GM19025 (cell line): ENCODE data around the gene CKMT2.

ENCODE experiments used
- ATAC-seq: cut with Tn5 transposase; IDR thresholded peaks from one replicate; pipeline ENCODE4 v1.9.1; 2021; ENCODE audit warnings: mild to moderate bottlenecking, low read depth, moderate library complexity; ENCODE audit not compliant: unreplicated experiment

CKMT2 gene

DNA sequence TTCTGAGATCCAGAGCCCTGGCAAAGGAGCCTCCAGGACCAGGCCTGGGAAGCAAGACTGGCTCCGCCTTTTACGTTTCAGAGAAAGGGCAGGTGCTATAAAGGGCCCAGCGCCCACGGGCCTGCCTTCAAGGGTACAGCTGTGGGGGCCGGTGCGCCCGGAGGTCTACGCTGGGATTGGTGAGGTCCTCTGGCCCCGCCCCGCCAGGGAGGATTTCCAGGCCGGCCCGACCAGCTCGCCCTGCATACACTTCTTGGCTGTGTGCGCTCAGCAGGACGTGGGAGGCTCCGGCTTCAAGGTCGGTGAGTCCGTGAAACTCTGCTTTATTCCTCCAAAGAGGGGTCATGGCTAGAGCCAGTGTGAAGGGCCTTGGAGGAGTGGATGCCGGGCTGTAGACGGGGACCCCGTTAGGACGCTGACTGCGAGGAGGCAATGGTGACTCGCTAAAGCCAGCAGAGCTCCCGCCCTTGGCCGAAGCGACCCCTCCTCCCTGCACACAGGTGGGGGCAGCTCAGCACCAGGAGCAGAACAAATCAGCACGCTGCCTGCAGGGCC is at the start of gene CKMT2:
CKMT2 (plus strand) TSS at position 243 of the 555 bp plus-strand sequence. CDS start 17,811 bp downstream, outside the sequence.
- no peak for ATAC-seq

DNA sequence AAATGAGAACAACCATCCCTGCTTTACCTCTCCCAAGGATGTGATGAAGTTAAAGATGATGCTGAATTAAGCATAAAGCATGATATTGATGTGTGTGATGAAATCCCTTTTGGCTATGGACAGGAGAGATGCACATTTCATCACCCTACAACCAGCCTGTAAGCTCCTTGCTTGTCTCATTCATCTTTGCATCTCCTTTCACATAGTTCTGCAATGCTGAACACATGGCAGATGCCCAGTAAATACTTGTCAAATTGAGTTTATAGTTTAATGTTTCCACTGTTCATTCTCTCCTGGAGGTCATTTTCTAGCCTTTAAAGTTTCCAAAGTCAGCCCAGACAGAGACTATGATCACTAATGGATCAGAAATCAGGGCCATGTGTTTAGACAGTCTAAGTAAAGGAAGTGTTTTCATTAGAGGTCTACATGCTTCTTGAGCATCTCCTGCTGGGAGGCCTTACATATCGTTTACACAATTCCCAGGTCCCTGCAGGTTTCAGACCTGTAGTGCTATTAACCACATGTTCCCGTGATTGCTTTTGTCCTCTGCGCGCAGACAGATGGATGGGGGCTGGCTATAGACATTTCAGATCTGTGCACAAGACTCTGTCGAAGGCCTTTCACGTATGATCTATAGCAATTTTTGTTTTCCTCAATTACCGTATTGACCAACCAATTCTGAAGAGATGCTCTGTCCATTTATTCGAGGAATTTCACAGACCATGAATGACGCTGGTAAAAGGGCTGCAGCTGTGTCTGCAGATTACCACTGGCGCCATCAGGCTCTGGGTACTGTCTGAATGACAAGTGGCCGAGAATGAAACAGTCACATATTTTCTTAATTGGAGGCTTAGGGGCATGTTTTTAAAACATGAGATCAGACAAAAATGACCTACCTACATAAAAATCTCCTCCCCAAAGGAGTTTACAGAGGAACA is 49.0 kb upstream of the CKMT2 start:
- ATAC-seq: no peak

DNA sequence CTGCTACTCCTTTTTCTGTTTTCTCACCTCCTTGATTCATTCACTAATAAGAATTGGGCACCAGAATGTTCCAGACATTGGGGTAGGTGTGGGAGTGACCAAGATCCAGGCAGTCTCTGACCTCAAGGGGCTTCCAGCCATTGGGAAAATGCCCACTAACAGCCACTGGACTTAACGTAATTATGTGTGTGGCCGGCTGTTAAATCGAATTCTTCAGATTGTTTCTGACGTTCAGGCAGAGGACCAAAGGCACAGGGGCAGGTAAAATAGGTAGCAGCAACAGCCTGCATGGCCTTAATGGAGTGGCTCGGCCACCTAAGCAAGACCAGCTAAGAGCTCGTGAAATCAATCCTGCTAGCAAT is 48.4 kb upstream of the CKMT2 start:
- no peak for ATAC-seq

DNA sequence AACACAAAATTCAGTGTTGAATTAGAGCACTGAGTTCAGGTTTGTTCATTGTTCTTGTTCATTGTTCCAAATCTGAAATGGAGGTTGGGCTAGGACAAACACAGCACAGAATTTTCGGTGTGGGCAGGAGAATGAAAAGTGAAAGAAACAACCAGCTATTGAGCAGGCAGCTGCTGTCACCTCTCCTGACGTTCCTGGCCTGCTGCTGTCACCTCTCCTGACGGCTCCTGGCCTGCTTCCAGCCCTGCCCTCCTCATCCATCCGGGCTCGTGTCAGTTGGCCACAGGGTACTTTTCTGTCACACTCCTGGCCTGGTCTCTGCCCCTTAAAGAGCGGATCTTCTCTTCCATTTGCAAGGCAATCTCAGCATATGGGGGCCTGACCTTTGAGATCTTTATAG is 45.2 kb upstream of the CKMT2 start:
- no peak for ATAC-seq

DNA sequence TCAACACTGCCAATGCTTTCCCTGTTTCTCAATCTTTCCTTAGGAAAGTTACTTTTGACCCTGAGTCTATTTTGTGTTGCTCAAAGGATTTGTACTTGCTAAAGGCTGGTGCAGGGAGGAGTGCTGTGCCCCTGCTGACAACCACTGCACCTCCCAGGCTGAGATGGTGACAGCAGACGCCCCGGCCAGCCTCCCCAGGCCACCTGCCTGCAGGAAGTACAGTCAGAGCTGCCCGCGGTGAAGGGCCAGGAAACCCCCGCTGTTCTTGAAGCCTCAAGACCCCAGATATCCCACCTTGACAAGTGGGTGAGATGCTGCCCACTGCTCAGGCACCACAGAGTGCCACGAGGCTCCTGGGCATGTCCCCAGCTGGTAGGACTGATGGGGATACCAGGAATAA is 44.2 kb upstream of the CKMT2 start:
- ATAC-seq: no peak

DNA sequence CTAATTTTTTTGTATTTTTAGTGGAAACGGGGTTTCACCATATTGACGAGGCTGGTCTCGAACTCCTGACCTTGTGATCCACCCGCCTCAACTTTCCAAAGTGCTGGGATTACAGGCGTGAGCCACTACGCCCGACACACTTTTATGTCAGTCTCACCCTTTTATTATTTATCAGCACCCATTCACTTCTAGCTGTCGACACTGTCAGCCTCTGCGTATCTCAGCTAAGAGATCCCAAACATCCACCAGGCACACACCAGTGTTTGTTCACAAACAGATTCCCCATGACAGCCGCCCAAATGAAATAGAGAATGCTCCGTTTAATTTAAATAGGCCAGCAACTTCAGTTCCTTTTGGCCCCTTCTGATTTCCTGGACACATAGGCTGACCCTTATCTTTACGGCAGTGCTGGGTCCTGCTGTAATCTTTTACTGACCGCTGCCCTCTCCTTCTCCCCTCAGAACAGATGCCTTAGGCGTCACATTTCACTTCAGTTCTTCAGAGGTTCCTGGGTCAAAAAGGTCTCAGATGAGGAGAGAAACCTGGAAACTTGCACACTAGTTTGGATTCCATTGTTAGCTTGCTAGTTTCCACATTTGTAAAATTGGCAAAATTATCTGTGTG is 43.1 kb upstream of the CKMT2 start:
- ATAC-seq: no peak

DNA sequence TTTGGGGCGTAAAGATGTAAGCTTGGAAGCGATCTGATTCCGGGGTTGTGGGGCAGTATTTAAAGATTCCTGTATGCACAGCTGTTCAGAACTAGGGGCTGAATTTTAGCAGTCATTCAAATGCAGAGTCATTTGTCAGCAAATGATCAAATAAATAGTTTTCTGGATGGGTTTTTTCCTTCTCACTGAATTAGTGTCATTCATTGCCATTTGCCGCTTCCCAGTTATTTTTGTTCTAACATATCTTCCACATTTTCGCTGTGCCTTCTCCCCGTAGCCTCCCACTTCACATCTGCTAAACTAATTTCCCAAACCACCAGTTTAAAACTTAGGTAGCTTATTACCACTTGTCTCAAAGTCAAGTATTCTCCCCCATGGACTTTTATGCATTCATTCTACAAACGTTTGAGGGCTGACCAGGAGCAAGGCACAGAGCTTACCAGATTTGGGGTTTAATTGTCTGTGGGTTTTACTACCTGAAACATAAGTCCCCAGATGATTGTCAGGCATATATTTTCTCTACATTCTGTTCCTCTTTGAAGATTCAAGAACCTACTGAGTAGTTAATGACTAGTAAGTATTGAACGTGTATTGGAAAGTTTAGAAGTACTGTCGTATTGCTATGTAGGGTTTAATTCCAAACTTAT is 41.3 kb upstream of the CKMT2 start:
- ATAC-seq: no peak

DNA sequence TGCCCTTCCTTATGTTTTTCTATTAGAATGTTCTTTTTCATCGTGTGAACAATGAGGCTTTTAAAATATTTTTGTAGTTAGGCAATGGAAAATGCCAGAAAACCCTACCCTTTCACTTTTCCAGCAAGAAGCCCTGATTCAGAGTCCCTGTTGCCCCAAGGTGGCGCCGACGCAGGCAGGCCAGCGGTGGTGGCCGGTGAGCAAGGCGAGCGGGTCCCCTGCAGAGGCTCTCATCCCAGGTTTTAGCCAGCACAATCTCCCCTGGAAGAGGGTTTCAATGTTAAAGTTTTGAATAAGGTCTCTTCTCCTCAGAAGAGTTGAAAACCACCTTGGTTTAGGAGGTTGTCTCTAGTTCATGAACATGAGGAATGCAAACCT is 40.8 kb upstream of the CKMT2 start:
- no peak for ATAC-seq

DNA sequence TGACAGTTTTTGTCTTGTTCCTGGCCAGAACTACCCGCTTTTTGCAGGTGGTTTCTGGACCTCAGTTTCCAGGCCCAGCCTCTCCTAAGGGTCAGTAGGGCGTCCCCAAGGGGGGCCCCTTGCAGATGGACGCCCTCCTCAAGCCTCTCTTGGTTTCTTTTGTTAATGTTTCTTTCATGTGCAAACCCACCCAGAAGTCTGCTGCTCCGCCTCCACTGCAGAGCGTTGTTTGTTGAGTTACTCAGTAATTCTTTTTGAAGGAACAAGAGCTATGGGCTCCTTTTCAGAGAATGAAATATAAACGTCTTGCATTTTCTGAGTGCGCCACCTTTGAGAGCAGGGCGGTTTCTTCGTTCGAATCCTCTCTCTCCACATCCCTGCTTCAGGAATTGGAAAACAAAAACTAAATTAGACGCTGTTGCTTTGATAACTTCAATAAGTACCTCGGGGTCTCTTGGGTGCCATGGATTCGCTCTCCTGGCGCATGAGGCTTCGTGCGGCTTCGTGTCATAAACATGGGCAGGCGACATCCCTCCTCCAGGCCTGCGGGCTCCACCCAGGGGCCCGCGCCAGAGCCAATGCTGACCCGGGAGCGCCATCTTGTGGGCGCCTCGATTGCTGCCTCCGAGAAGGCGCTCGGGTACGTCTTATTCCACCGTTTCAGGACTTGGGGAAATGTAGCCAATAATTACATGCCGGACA is 38.3 kb upstream of the CKMT2 start:
- ATAC-seq: peak; percentile 89

DNA sequence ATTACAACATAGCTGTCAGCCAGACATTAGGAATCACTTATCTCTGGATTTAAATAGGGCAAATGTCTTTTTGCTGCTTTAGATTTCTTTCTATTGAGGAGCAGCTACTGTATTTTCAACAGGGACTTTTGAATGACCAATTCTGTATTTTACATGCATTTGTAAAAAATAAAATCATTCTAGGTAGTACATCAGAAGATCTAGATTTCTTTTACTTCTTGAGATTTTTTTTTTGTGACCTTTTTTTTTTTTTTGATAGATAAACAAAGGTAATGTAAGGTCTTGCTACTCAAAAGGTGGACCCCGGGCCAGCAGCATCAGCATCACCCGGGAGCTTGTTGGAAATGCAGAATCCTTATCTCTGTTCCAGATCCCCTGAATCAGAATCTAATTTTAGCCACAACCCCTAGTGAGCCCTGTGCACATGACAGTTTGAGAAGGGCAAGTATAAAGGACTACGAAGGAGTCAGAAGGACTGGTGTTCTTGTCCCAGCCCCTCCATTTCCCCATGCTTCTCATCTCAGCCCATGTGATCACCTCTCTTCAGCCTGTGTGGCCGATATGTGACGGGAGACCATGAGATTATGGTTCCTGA is 37.7 kb upstream of the CKMT2 start:
- no peak for ATAC-seq

DNA sequence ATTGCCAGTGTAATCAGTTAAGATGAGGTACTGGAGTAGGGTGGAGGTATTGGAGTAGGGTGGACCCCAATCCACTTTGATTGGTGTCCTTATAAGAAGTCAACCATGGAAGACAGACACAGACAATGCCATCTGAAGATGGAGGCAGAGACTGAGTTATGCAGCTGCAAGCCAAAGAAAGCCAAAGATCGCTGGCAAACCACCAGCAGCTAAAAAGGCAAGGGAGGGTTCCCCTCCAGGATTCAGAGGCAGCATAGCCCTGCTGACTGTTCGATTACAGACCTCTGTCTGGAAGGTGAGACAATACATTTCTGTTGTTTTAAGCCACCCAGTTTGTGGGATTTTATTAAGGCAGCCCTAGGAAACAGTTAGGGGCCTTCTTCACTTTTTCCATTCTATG is 30.5 kb upstream of the CKMT2 start:
- no peak for ATAC-seq

DNA sequence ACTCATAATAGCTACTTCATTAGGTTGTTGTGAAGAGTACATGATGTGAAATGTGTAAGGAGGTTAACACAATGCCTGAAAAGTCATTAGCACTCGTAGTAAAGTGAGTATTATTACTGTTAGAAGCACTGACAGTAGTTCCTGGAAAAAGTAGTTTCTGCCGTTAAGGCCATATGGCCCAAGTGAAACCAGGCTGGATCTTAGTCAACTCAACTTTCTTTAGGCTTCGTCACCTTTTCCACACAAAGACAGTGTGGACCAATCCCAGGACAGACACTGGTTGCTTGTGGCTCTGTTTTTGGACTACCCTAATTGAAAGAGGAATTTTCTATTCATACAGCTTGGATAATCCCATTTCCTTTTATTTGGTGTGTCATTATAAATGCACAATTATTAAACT is 29.4 kb upstream of the CKMT2 start:
- no peak for ATAC-seq

DNA sequence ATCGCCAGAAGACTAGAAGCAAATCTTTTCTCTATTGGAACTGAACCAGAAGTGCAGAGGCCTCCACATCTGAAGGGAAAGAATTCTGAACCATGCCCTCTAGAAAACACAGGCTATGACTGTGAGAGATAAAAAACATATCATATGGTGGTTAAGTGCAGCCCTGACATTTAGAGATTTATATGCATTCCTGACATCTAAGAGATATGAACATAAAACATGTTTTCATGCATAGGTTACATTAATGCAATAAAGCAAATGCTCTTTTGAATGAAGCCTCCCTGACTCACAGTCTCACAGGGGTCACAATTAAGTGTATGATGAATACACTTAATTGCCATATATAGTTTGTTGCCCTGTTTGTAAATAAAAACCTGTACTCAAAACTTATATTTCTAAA is 28.9 kb upstream of the CKMT2 start:
- ATAC-seq: no peak

DNA sequence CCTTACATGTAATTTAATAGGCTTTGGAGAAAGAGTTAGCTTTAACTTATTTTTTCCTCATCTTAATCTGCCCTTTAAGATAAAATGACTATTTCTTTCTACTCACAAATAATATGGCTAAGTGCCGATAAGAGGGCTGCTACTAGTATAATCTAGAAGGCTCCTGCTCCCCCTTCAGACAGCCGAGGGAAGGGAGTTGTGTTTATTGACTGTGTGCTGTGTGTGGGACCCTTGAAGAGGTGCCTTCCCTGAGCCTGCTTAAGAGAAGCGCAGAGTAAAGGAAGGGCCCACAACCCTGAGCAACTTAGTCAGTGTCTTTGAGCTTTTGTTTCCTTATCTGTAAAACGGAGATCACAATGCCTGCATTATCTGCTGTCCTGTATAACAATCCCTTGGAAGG is 28.1 kb upstream of the CKMT2 start:
- ATAC-seq: no peak

DNA sequence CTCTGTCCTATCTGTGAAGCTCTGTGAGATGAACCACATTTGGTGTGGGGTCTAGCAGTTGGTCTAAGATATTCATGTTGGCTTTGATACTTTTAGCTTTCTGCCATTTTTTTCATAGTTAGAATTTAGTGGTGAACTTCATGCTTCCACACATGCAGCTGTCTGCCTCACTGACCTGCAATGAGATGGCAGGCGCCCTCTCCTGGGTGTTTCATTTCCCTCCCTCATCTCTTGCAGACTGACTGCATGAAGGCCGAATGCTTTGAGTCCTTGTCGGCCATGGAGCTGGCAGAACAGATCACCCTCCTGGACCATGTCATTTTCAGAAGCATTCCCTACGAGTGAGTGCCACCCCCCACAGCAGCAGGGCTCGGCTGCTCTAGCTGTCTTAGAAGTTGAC is 26.1 kb upstream of the CKMT2 start:
- no peak for ATAC-seq

DNA sequence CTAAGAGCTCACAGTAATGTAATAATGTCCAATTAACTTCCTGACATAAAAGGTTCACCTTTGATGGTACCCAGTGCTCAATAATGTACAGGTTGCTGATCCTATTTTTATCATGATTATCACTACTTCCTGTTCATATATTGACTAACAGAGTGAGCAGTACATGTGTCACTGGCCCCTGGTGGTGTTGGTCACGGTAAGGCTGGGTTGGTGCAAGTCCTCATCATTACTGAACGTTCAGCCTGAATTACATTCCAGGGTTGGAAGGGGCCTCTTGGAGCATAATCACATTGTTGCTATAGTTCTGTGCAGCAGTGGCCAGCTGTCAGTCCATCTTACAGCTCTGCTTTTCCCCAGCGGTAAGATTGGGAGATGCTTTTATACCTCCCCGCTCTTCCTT is 24.2 kb upstream of the CKMT2 start:
- ATAC-seq: no peak

DNA sequence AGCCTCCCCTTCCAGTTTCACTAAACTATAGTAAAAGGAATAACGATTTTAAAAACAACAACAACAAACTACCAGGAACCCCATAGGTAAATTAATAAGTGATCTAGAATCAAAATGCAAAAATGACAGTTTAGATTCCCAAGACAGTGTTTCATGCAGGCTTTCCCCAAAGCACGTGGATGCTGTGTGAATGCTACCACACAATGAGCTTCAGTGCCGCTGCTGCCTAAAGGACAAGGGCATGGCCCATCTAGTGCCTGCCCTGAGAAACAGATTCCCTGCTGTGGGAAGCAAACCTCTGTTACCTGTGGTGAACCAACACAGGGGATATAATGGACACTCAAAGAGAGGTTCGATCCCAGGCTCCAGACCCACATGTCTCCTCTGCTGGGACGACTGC is 23.7 kb upstream of the CKMT2 start:
- ATAC-seq: no peak

DNA sequence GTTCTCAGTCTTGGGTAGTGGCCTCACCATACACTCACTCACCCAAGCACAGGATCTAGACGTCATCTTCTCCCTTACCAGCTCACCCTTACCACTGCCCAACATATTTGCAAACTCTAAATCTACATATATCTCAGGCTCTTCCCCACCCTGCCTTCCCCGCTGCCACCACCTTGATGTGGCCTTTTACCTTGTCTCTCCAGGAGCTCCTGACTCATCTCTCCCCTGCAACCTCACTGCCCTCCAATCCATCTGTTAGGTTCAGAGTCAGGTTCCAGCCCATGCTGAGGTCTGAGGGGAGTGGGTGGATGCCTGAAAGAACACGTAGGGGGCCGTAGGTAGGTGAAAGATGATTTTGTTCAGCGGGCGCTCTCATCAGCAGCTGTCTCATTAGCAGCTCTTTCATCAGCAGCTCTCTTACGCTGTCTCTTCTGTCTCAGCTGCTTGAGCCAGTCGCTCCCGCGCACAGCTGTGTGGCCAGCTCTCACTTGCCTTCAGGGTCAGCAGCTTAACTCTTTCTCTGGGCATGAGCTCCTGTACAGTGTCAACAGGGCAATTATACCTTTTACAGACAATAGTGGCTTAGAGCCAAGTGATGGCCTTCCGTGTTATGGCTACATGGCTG is 23.1 kb upstream of the CKMT2 start:
- no peak for ATAC-seq

DNA sequence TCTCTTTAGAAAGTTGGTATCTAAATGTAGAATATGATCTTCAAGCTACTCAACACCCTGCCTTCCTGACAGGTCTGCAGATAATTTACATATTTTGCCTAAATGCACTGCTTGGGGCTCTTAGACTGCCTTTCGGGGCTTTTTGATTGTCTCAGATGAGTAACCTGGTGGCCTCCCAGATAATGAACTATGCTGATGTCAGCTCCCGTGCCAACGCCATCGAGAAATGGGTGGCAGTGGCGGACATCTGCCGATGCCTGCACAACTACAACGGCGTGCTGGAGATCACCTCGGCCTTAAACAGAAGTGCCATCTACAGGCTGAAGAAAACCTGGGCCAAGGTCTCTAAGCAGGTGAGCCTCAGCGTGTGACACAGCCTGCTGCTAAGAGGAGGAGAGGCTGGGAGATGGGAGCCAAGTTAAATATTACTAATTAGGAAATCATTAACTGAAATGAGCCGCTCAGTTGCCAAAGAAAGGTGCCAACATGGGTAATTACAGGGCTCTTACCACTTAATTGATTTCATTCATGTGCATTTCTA is 20.8 kb upstream of the CKMT2 start:
- ATAC-seq: peak; percentile 76

DNA sequence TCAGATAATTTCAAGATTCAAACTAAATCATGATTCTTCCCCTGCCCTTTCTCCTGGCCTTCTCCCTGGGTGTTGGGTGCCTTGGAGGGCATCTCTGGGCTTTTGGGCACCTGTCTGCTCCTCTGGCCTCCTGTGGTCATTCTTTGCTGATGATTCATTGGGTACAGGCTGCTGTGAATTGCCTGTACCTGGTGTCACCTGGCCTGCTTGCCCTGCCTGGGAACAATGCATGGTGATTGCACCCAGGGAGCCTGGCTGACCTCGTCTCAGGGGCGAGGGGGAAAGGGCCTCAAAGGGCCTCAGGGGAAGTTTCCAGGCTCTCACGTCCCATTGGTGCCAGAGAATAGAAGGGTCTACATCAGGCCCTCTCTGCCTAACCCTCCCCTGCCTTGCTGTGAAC is 20.1 kb upstream of the CKMT2 start:
- no peak for ATAC-seq
